CD4-positive, alpha-beta T cell treated with Interleukin-1 beta for 1 hour (primary cell): Measurements from ENCODE around the gene IGF1R.

Source experiments
- DNase-seq, 2 donors: peaks; one replicate each; pipeline ENCODE4 v3.0.0-alpha.2; 2020 to 2022

IGF1R gene

GRCh38 chr15:98676586-98677270, 28.4 kb downstream of the IGF1R start:
- DNase-seq: no peak

- DNase-seq: no peak
Observed at GRCh38 chr15:98677345-98678059, 29.2 kb downstream of the IGF1R start.

- no peak for DNase-seq
Observed at GRCh38 chr15:98678484-98678883, 30.1 kb downstream of the IGF1R start.

GRCh38 chr15:98681061-98681460, 32.7 kb downstream of the IGF1R start:
- DNase-seq: no peak

- DNase-seq: no peak
Observed at GRCh38 chr15:98682992-98683701, 34.8 kb downstream of the IGF1R start.

- no peak for DNase-seq
Observed at GRCh38 chr15:98683831-98684230, 35.5 kb downstream of the IGF1R start.

GRCh38 chr15:98684436-98684835, 36.1 kb downstream of the IGF1R start:
- no peak for DNase-seq

- DNase-seq: no peak
Observed at GRCh38 chr15:98684995-98685525, 36.7 kb downstream of the IGF1R start.

- no peak for DNase-seq
Observed at GRCh38 chr15:98686983-98687382, 38.6 kb downstream of the IGF1R start.

- no peak for DNase-seq
Observed at GRCh38 chr15:98689431-98689861, 41.1 kb downstream of the IGF1R start.

- no peak for DNase-seq
Observed at GRCh38 chr15:98690272-98690950, 42.1 kb downstream of the IGF1R start.

- no peak for DNase-seq
Observed at GRCh38 chr15:98692213-98692612, 43.9 kb downstream of the IGF1R start.

GRCh38 chr15:98694161-98694560, 45.8 kb downstream of the IGF1R start:
- DNase-seq: no peak

- DNase-seq: no peak
Observed at GRCh38 chr15:98698792-98699191, 50.5 kb downstream of the IGF1R start.

GRCh38 chr15:98699591-98700424, 51.5 kb downstream of the IGF1R start:
- no peak for DNase-seq

- DNase-seq: no peak
Observed at GRCh38 chr15:98700519-98700918, 52.2 kb downstream of the IGF1R start.

GRCh38 chr15:98703126-98703685, 54.9 kb downstream of the IGF1R start:
- no peak for DNase-seq

GRCh38 chr15:98705070-98705469, 56.7 kb downstream of the IGF1R start:
- DNase-seq: no peak

GRCh38 chr15:98706387-98706786, 58.0 kb downstream of the IGF1R start:
- DNase-seq: no peak

GRCh38 chr15:98706986-98707385, 58.6 kb downstream of the IGF1R start:
- no peak for DNase-seq

- no peak for DNase-seq
Observed at GRCh38 chr15:98708037-98708590, 59.8 kb downstream of the IGF1R start.
